NCI-H2029 treated with DMSO at 0.1 percent for 48 hours (cell line): ENCODE data around the gene CTTNBP2.
"Not testable (repeated sequence)": the region's sequence is repeated elsewhere in the genome, so short reads cannot be mapped to it uniquely, and the experiment has no call there.

Source experiments
- DNase-seq: peaks from one replicate; lab custom pipeline; 2025; lab: John Stamatoyannopoulos, UW

The CTTNBP2 gene

DNA sequence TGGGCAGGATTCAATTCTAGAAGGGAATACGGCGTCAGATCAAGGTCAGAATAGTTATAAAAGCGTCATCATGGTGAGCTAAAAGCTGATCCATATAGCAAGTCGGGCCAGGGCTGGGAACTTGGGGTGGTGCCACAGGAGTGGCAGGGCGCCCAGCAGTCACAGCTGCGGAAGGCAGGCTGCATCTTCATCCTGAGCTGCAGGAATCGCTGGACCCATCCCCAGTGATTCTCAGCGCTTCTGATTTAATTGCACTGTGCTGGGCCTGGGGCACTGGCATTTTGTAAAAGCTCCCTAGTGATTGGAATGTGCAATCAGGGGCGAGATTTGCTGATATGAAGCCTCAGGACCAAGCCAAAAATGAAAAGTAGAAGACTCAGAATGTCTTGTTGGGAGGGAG lies 135.3 kb downstream of the CTTNBP2 start:
- no peak for DNase-seq

DNA sequence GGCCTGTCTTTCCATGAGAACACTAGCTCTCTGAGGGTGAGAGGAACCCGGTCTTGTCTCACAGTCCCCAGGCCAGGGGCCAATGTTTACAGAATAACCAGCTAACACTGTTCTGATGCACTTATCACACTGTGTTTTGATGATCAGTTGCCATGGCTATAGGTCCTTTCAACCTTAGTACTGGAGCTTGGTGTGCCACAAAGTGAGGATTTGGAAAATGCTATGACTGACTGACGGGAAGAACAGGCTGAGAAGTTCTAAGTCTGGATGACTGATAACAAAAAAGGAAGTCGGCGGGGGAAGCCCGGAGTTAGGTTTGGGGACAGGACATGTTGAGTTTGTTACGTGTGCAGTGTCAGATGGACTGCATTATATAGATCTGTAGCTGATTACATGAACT lies 141.8 kb downstream of the CTTNBP2 start:
- DNase-seq, result peak; percentile 63

DNA sequence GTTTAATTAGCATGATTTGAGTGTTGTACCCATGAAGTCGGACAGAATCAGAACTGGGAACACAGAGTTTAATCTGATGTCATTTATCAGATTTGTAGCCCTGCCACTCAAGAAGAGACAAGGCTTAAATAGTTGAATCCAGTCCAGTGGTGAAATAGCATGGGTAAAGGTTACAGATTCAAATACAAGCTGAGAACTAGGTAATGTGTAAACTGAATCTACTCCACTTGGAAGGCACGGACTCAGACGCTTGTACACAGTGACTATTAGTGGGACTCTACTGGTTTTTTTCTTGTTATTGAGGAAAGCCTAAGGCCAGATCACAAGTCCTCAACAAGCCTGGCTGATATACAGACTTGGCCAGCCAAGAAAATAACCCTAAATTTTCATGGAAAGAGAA lies 142.9 kb downstream of the CTTNBP2 start:
- DNase-seq, result no peak

GRCh38 chr7:117728890-117729624 lies 144.2 kb downstream of the CTTNBP2 start:
- DNase-seq, result no peak

DNA sequence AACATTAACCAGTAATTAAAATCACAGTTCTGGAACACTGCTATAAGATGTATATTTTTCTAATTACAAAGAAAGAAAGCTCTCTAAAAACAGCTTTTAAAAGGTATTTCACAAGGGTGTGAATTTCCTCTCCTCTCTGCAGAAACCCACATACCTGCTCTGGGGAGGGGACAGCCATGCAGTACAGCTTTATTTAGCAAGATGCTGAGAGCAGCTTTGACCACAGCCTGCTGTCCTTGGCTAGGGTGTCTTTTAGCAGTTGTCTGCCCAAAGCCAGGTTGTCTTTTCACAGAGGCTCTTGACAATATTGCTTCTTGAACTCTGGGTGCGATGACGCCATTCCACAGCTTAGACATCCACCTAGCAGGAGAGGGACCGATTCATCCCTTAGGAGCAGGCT lies 148.3 kb downstream of the CTTNBP2 start:
- no peak for DNase-seq

- no peak for DNase-seq
Observed at GRCh38 chr7:117719377-117719776, 153.9 kb downstream of the CTTNBP2 start.

DNA sequence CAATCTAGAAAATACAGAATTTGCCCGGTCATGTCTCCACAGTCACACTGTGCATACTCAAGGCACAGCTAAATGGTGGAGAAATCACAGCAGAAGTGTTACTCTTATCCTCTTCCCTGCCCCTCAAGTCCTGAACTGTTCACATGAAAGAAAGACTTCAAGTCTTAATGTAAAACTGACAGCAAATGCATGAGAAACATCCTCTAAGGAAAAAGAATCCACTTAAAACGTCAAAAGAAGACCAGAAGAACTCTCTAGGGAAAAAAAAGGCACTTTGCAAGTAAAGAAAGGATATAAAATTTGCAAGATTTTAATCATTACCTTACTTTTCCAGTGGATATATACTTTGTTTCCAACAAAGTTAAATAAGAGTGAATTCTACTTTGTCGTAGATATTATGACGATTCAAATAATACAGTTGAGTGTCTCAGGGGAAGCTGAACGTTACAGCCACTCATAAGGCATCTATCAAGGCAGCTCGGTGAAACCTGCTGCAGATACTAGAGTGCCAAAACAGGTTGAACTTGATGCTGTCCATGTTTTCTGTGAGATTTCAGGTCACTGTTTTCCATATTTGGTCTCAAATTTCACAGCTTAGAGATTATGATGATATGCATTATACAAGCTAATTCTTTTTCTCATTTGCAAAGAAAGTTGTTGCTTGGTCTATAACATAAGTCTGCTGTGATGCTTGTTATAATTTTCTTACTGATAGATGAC lies 155.0 kb downstream of the CTTNBP2 start:
- no peak for DNase-seq

- DNase-seq, result no peak
Observed at GRCh38 chr7:117717357-117717756, 155.9 kb downstream of the CTTNBP2 start.

GRCh38 chr7:117716707-117717299 lies 156.4 kb downstream of the CTTNBP2 start:
- DNase-seq, result no peak

- DNase-seq, result peak; percentile 96
Observed at GRCh38 chr7:117715784-117716445, 157.3 kb downstream of the CTTNBP2 start.

DNA sequence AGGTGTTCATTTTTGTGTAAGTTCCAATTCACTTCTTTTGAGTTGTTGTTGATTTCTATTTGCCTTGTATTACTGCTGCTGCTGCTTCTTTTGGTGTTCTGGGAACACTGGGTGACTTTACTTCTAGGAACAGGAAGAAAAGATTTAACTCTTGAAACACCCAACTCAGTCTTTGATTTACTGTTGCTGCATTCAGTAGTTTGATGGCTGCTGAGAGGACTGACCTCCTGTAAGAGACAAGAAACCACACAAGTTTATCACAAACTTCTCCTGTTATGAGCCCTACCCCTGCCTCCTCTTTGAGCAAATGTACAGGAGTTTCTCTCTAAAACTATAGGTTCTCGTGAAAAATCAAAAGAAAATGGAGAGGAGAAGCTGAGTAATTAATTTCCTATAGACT lies 161.7 kb downstream of the CTTNBP2 start:
- DNase-seq, result no peak

DNA sequence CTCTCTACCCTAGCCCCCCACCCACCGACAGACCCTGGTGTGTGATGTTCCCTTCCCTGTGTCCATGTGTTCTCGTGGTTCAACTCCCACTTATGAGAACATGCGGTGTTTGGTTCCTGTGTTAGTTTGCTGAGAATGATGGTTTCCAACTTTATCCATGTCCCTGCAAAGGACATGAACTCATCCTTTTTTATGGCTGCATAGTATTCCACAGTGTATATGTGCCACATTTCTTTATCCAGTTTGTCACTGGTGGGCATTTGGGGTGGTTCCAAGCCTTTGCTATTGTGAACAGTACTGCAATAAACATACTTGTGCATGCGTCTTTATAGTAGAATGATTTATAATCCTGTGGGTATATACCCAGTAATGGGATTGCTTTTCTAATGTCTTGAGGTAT lies 165.1 kb downstream of the CTTNBP2 start:
- DNase-seq, result not testable (repeated sequence)

DNA sequence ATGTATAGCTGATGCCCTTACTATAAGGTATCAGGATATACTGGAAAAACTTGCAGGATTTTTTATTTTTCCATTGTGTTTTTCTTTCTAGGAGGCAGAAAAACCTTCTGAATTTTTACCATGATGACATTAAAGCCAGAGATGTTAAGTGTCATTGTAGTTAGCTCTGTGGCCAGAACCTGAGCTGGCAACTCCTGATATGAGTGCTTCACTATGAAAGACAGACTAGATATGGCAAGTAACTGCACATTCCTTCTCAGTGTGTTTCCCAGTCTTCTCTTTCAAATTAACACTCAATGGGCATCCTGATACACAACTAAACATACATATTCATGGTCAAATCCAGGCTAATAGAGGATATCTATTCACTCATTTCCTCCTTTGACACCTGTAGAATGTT lies 166.2 kb downstream of the CTTNBP2 start:
- no peak for DNase-seq

DNA sequence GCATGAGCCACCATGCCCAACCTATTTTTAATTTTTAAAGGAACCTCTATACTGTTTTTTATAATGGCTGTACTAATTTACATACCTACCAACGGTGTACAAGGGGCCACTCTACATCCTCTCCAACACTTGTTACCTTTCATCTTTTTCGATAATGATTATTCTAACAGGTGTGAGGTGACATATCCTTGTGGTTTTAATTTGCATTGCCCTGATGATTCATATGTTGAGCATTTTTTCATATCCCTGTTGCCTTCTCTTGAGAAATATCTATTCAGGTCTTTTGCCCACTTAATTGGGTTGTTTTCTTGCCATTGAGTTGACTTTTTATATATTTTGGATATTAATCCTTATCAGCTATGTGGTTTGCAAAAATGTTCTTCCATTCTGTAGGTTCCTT lies 167.0 kb downstream of the CTTNBP2 start:
- no peak for DNase-seq

- no peak for DNase-seq
Observed at GRCh38 chr7:117705630-117706029, 167.6 kb downstream of the CTTNBP2 start.

DNA sequence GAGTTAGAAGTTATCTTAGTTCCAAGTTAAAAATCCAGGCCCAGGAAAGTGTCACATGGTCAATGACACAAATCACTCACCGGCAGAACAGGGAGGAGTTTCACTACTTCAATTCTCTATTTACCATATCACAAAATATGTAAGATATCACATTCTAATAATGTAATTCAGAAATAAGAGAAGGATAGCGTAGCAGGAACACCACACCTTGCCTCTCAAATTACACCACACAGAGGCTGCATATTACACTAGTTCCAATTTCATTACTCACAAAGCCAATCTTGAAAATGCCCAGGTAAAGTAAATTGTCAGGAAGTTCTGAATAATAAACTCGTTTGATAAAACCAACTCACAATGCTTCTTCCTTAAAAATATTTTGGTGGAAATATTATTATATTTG lies 169.2 kb downstream of the CTTNBP2 start:
- DNase-seq, result no peak

- peak; percentile 38 for DNase-seq
Observed at GRCh38 chr7:117698018-117698417, 175.2 kb downstream of the CTTNBP2 start.

DNA sequence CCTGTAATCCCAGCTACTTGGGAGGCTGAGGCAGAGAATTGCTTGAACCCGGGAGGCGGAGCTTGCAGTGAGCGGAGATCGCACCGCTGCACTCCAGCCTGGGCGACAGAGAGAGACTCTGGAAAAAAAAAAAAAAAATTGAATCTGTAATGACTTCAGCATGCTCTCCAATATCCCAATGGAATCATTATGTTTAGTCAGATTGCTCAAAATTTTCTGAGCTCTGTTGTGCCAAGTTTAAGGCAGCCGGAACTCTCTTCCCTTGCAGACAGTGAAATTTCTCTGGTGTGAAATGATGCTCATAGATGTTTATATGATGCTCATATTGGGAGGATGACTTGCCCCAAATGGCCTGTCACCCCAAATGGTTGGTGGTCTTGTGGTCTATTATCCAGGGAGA lies 180.9 kb downstream of the CTTNBP2 start:
- no peak for DNase-seq

- no peak for DNase-seq
Observed at GRCh38 chr7:117690147-117690546, 183.1 kb downstream of the CTTNBP2 start.

GRCh38 chr7:117689406-117689805 lies 183.8 kb downstream of the CTTNBP2 start:
- no peak for DNase-seq

DNA sequence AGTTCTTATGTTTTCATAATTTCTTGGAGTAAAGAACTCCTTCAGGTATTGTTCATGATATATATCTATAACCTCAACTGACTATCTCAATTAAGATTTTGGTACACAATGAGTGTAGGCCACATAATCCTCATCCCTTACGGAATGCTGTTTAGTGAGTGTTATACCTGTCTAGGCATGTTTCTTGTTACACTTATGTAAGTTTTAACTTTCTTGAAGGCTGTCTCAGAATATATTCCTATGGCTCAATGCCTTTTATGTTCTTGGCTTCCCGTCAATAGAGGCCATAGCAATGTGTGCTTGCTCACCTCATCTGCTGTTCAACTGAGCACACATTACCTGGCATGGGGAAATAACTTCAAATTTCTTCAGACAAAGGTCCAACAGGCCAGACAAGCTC lies 185.1 kb downstream of the CTTNBP2 start:
- DNase-seq, result no peak

DNA sequence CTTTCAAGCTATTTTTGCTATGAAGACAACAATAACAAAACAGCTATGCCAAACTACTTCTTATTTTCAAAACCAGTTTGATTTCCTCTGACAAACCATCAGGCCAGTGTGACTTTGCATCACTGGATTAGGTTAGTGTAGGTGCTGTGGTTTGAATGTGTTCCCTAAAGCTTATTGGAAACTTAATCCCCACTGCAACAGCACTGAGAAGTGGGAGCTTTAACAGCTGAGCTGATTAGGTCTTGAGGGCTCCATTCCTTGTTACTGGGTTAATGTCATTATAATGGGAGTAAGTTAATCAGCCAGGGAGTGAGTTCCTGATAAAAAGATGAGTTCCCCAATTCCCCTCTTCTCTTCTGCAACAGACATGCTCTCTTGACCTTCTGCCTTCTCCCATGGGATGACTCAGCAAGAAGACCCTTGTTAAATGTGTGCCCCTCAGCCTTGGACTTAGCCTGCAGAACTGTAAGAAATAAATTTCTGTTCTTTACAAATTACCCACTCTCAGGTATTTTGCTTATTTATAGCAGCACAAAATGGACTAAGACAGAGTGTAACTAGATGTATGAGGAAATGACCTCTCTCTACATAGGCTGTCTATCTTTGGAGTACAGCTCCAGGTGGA lies 186.8 kb downstream of the CTTNBP2 start:
- no peak for DNase-seq
